CD4-positive, alpha-beta T cell treated with Interleukin-21 for 1 hour (primary cell): ENCODE data around the gene RNF214.
"Not testable (repeated sequence)": the region's sequence is repeated elsewhere in the genome, so short reads cannot be mapped to it uniquely, and the experiment has no call there.

ENCODE experiments used
- DNase-seq: peaks from one replicate; pipeline ENCODE4 v3.0.0-alpha.2; 2020

Gene RNF214

GRCh38 chr11:117198613-117199012, 33.9 kb upstream of the RNF214 start:
- no peak for DNase-seq

- DNase-seq, result no peak
Measured at GRCh38 chr11:117199053-117199915, 33.2 kb upstream of the RNF214 start, which contains the start of gene TAGLN. TAGLN (plus strand) TSS chr11:117199370; CDS start chr11:117203014, 3,644 bp downstream.

- DNase-seq, result no peak
Measured at GRCh38 chr11:117199916-117200812, 32.3 kb upstream of the RNF214 start.

GRCh38 chr11:117200813-117201657, 31.4 kb upstream of the RNF214 start:
- DNase-seq, result no peak

- DNase-seq, result no peak
Measured at GRCh38 chr11:117201658-117202305, 30.7 kb upstream of the RNF214 start.

GRCh38 chr11:117202386-117203068, 29.9 kb upstream of the RNF214 start:
- no peak for DNase-seq

- no peak for DNase-seq
Measured at GRCh38 chr11:117203069-117203407, 29.4 kb upstream of the RNF214 start.

GRCh38 chr11:117204283-117205080, 28.0 kb upstream of the RNF214 start:
- DNase-seq, result no peak

GRCh38 chr11:117205211-117205818, 27.2 kb upstream of the RNF214 start:
- no peak for DNase-seq

GRCh38 chr11:117206111-117206510, 26.4 kb upstream of the RNF214 start:
- not testable (repeated sequence) for DNase-seq

GRCh38 chr11:117206859-117207258, 25.6 kb upstream of the RNF214 start:
- not testable (repeated sequence) for DNase-seq

- DNase-seq, result not testable (repeated sequence)
Measured at GRCh38 chr11:117207481-117207880, 25.0 kb upstream of the RNF214 start.

GRCh38 chr11:117208710-117209109, 23.8 kb upstream of the RNF214 start:
- DNase-seq, result not testable (repeated sequence)

- DNase-seq, result not testable (repeated sequence)
Measured at GRCh38 chr11:117209351-117210125, 22.9 kb upstream of the RNF214 start.

GRCh38 chr11:117210620-117211019, 21.9 kb upstream of the RNF214 start:
- no peak for DNase-seq

GRCh38 chr11:117212697-117213355, 19.6 kb upstream of the RNF214 start:
- DNase-seq, result no peak

GRCh38 chr11:117214404-117215110, 17.9 kb upstream of the RNF214 start:
- no peak for DNase-seq
